Mucosa of rectum (tissue), 2 donors: Measurements from ENCODE around the gene ITPR1.

Source experiments
- H3K27ac ChIP-seq, 2 donors: one replicate each; pipeline ENCODE4 v1.7.0; 2013; ENCODE audit warnings: inconsistent platforms in 2 of 2, low read depth in 2 of 2, low read length in 2 of 2
- H3K27me3 ChIP-seq, 2 donors: one replicate each; pipeline ENCODE4 v1.7.0; 2013; ENCODE audit warnings: low read length in 2 of 2; ENCODE audit not compliant: control insufficient read depth in 2 of 2, insufficient read depth in 2 of 2
- H3K36me3 ChIP-seq, 2 donors: one replicate each; pipeline ENCODE4 v1.7.0; 2013; ENCODE audit warnings: low read length in 2 of 2; ENCODE audit not compliant: control insufficient read depth in 2 of 2, insufficient read depth in 2 of 2
- H3K4me1 ChIP-seq, 2 donors: one replicate each; pipeline ENCODE4 v1.7.0; 2013; ENCODE audit warnings: low read length in 2 of 2, mild to moderate bottlenecking in 1 of 2; ENCODE audit not compliant: control insufficient read depth in 2 of 2, insufficient read depth in 2 of 2
- H3K4me3 ChIP-seq, 2 donors: one replicate each; pipeline ENCODE4 v1.7.0; 2013; ENCODE audit warnings: low read length in 2 of 2
- H3K9ac ChIP-seq, 2 donors: one replicate each; pipeline ENCODE4 v1.7.0; 2013; ENCODE audit warnings: low read length in 2 of 2, low read depth in 1 of 2, mild to moderate bottlenecking in 1 of 2
- H3K9me3 ChIP-seq, 2 donors: one replicate each; pipeline ENCODE4 v1.7.0; 2013; ENCODE audit warnings: low read length in 2 of 2; ENCODE audit not compliant: control insufficient read depth in 2 of 2
- donor health status: healthy.
- donor health status: Normal muscosa, but diverticular disease.

Gene ITPR1

GRCh38 chr3:4709341-4709740 lies 216.2 kb downstream of the ITPR1 start:
- Histone ChIP-seq H3K27me3 (no peaks in the 10 kb centered on the region), H3K27ac (no peak overlapping the region), H3K9ac (no peak overlapping the region), H3K36me3 (peaks cover 4 to 13% of the 10 kb centered on the region in 2 donors), H3K9me3 (no peaks in the 10 kb centered on the region), H3K4me1 (peaks cover 0 to 12% of the 10 kb centered on the region in 2 donors), H3K4me3 (no peak overlapping the region)

- no peak overlapping the region for H3K4me3 ChIP-seq
- no peak overlapping the region for H3K27ac ChIP-seq
- no peaks in the 10 kb centered on the region for H3K9me3 ChIP-seq
- peaks cover 0 to 12% of the 10 kb centered on the region in 2 donors for H3K4me1 ChIP-seq
- H3K27me3 ChIP-seq: no peaks in the 10 kb centered on the region
- H3K9ac ChIP-seq: no peak overlapping the region
- H3K36me3 ChIP-seq: peaks cover 4 to 13% of the 10 kb centered on the region in 2 donors
Measured at GRCh38 chr3:4710191-4710590, 217.0 kb downstream of the ITPR1 start.

DNA sequence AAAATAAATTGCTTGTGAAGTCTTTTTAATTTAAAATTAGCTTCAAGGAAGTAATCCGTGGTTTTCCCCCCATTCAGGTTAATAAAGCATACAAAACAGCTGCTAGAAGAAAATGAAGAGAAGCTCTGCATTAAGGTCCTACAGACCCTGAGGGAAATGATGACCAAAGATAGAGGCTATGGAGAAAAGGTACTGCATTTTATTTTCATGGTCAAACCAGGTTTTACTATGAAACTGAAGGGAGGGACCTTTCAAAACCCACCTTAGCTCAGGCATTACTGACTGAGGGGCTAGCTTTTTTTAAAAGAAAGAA lies 218.5 kb downstream of the ITPR1 start:
- H3K36me3 ChIP-seq: peaks cover 0 to 7% of the 10 kb centered on the region in 2 donors

DNA sequence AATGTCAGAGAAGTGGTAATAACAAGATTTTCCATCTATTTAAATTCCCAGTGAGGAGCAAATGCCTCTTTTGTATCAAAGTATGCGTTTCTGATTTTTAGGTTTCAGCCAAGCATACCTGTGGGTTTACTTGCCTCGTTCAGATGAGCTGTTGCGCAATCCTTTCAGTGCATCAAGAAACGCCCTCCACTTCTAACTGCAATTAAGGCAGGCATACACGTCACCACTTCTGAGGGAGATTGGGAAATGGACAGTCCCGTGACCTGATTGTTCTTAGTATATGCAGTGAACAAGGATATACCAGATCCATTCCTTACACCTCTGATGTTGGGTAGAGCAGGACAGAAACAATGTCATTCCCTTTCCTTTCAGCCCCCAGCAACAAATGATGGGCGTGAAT lies 219.0 kb downstream of the ITPR1 start:
- Histone ChIP-seq H3K36me3 (peaks cover 0 to 7% of the 10 kb centered on the region in 2 donors), H3K27ac (no peak overlapping the region)

More for the DNA sequence above, 218.5 kb downstream of the ITPR1 start:
- no peak overlapping the region for H3K4me3 ChIP-seq
- no peak overlapping the region for H3K27ac ChIP-seq
- no peaks in the 10 kb centered on the region for H3K9me3 ChIP-seq
- peaks cover 0 to 12% of the 10 kb centered on the region in 2 donors for H3K4me1 ChIP-seq
- no peak overlapping the region for H3K9ac ChIP-seq
- no peaks in the 10 kb centered on the region for H3K27me3 ChIP-seq

DNA sequence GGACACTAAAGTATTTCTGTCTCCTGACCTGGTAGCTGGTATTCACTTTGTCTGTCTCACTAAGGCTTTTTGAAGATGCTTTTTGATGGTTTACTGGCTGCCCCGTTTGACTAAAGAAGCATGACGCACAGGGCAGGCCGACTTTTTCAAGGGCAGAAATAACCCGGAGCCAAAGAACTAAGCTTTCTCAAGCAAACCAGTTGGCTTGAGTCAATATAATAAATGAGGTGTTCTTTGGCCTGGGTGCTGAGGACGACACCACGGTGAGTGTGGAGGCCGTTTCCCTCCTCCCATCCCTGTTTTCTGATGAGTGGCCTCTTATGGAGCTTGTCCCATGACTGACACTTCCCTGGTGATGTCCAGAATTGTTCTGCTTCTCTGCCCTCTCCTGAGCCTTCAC lies 220.9 kb downstream of the ITPR1 start:
- Histone ChIP-seq H3K4me3 (no peak overlapping the region), H3K36me3 (peaks cover 0 to 5% of the 10 kb centered on the region in 2 donors), H3K9me3 (no peaks in the 10 kb centered on the region), H3K9ac (no peak overlapping the region), H3K4me1 (peaks cover under 1 to 19% of the 10 kb centered on the region in 2 donors), H3K27me3 (no peaks in the 10 kb centered on the region), H3K27ac (no peak overlapping the region)

More for the DNA sequence above, 219.0 kb downstream of the ITPR1 start:
- peaks cover 0 to 12% of the 10 kb centered on the region in 2 donors for H3K4me1 ChIP-seq
- H3K4me3 ChIP-seq: no peak overlapping the region
- H3K9ac ChIP-seq: no peak overlapping the region
- H3K9me3 ChIP-seq: no peaks in the 10 kb centered on the region
- no peaks in the 10 kb centered on the region for H3K27me3 ChIP-seq

GRCh38 chr3:4716266-4716665 lies 223.1 kb downstream of the ITPR1 start:
- Histone ChIP-seq H3K27me3 (no peaks in the 10 kb centered on the region), H3K9me3 (no peaks in the 10 kb centered on the region), H3K27ac (no peak overlapping the region), H3K36me3 (peaks cover 0 to 5% of the 10 kb centered on the region in 2 donors), H3K9ac (no peak overlapping the region), H3K4me1 (peaks cover 12 to 32% of the 10 kb centered on the region in 2 donors), H3K4me3 (no peak overlapping the region)

DNA sequence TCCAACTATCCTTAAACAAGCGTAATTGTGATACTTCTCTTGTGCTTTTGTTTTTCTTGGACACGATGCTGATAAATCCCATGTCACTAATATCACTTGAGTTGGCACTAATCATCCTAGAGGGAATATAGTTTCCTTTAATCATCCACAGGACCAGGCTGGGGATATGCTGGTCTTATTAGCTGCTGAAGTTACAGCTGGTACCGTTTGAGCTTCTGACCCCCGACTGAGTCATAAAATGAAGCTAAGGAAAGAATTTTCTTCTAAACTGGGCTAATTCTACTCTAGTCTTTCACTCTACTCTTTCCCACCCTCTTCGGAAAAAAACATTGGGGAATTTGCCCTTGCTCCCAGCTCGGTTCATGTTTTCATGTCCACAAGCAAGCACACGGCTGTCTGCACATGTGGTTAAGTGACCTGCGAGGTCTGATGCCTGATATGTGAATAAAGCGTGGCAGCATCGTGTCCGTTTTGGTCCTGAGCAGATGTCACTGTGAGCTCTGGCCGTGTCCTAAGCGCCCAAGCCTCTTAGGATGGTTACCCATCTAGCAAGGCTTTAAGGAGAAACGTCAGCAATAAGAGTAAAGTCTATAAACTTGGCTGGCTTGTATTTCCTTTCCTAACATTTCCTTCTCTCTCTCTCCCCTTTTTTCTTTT lies 223.7 kb downstream of the ITPR1 start:
- peaks cover 12 to 34% of the 10 kb centered on the region in 2 donors for H3K4me1 ChIP-seq
- H3K9ac ChIP-seq: no peak overlapping the region
- no peaks in the 10 kb centered on the region for H3K9me3 ChIP-seq
- peaks cover 0 to 5% of the 10 kb centered on the region in 2 donors for H3K36me3 ChIP-seq
- H3K27ac ChIP-seq: peak overlapping the region; percentile 38 to 39
- no peaks in the 10 kb centered on the region for H3K27me3 ChIP-seq
- no peak overlapping the region for H3K4me3 ChIP-seq

DNA sequence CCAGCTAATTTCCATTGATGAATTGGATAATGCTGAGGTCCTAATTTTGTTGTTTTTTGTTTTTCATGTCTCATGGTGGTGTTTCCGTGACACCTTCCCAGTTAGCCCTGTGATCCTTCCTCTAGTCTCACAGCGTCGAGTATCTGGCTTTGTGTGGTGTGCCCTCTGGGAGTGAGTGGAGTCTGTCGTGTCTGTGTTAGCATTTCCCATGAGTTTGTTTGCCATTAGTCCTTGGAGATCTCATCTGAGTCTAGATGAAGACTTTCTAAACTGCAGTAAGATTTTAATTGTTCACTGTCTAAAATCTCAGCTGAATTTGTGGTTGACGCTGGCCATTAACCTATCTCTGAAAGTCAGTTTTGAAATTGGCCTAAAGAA lies 224.2 kb downstream of the ITPR1 start:
- Histone ChIP-seq H3K4me1 (peaks cover 12 to 34% of the 10 kb centered on the region in 2 donors), H3K27ac (peak overlapping the region in 1 of 2 donors; percentile 39)

DNA sequence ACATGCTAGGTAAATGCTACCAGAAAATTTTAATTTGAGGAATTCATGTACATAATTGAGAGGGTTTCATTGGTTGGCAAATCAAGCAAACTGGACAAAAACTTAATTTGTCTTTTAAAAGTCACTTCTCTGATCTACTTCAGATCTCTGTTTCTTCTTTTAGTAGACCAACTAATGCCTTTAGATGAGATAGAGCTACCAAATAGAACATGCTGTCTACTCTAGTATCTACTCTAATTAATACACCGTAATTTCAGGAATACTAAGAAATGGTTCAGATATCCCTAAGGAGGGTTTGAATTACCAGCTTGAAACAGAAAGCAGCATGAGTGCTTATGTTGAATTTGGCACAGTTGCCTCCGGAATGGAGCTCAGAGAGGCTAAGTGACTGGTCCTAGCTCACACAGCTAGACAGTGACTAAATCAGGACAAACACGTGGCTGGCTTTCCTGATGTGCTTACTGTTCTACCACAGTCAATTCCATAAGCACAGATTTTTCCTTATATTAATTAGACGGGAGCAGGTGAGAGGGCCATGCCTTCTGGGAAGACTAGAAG lies 225.1 kb downstream of the ITPR1 start:
- H3K36me3 ChIP-seq: no peaks in the 10 kb centered on the region
- no peaks in the 10 kb centered on the region for H3K9me3 ChIP-seq
- no peaks in the 10 kb centered on the region for H3K27me3 ChIP-seq
- H3K9ac ChIP-seq: no peak overlapping the region
- H3K4me1 ChIP-seq: peaks cover 12 to 34% of the 10 kb centered on the region in 2 donors
- H3K27ac ChIP-seq: peak overlapping the region in 1 of 2 donors; percentile 6
- H3K4me3 ChIP-seq: no peak overlapping the region

More for the DNA sequence above, 224.2 kb downstream of the ITPR1 start:
- no peaks in the 10 kb centered on the region for H3K9me3 ChIP-seq
- no peaks in the 10 kb centered on the region for H3K27me3 ChIP-seq
- H3K36me3 ChIP-seq: peaks cover 0 to under 1% of the 10 kb centered on the region in 2 donors
- no peak overlapping the region for H3K9ac ChIP-seq
- no peak overlapping the region for H3K4me3 ChIP-seq

- H3K9ac ChIP-seq: no peak overlapping the region
- no peaks in the 10 kb centered on the region for H3K36me3 ChIP-seq
- H3K4me3 ChIP-seq: no peak overlapping the region
- no peaks in the 10 kb centered on the region for H3K27me3 ChIP-seq
- peak overlapping the region; percentile 6 to 49 for H3K27ac ChIP-seq
- H3K4me1 ChIP-seq: peaks cover 12 to 30% of the 10 kb centered on the region in 2 donors
- no peaks in the 10 kb centered on the region for H3K9me3 ChIP-seq
Measured at GRCh38 chr3:4719046-4719501, 225.9 kb downstream of the ITPR1 start.
